SK-N-MC (cell line): ENCODE data around the gene SARDH.

Experiments used
- EZH2 ChIP-seq: fragments of 200-600 bp; sonication (generic); IDR thresholded peaks from one replicate; pipeline ENCODE4 v1.6.1; 2017; ENCODE audit warnings: antibody characterized with exemption
- FOXP2 ChIP-seq: optimal IDR thresholded peaks from 2 replicates; pipeline ENCODE3; 2011; ENCODE audit warnings: mild to moderate bottlenecking, moderate library complexity; ENCODE audit not compliant: insufficient read depth; ENCODE audit errors: extremely low read length, control extremely low read depth
- POLR2AphosphoS5 ChIP-seq: IDR thresholded peaks from 2 replicates; pipeline ENCODE4 v1.6.1; 2012; ENCODE audit warnings: mild to moderate bottlenecking, low read depth, low read length, borderline replicate concordance

- TF ChIP-seq EZH2 (no peak), POLR2AphosphoS5 (no peak), FOXP2 (no peak)
Measured at GRCh38 chr9:133645021-133645765, 93.0 kb downstream of the SARDH start.
